ENCODE data around the gene MAML2.

Gene MAML2

DNA sequence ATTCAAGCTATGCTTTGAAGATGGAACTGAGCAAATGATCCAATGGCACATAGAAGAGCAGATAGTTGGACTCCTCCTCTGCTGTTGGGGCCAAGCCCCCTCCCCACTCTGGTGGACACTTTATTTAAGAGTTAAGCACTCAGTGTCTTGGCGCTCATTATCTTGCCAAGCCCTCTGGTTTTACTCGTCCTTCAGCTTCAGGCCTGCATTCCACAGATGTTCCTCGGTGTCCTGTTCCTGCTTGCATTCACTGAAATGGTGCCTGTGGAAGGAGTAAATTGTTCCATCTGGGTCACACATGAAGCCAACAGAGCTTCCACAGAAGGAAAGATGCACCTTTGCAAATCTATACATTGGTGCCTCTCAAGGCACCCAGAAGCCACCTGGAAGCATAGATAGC is 26.1 kb downstream of the MAML2 start:
- no peak for DNase-seq

DNA sequence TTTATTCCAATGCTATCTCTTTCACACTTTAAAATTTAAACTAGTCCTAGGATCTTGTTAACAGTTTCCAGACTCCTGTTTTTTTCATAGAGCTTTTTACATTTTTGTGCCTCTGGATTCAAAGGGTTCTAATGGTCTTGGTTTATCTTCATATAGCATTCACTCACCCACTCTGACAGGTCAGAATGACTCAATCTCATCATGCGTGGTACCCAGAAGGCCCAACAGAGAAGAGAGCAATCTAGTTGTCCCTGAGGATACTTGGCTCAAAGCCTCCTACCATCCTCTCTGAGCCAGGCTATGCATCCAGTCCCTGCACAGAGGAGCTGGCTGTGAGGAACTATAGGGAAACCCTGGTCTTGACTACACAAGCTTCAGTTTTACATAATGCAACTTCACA is 27.5 kb downstream of the MAML2 start:
- no peak for DNase-seq

DNA sequence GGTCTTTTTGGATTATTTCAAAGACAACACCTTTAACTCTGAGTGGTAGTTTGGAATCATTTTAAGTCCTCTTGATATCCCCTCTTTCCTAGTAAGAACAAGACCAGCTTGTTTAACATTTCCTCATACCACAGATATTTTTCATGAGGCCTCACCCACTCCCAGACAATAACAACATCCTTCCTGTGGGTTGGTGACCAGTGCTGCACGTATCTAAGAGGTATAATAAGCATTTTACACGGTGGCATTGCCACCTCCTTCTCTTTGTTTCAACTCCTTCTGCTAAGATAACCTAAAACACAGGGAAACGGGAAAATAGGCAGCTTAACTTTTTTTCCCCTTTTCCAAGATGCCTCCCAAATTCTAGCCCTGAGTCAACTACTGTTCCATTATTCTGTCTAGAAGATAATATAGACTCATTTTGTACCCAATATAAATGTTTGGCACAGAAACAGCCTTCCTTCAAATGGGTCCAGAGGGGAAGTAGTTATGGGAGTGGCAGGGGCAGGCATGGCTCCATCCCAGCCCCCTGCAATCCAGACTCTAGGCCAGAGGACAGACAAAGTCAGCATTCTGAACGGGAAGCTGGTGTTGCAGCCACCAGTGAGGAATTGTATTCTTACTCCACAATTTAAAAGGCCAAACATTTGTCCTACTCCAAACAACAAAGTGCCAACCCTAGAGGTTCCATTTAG is 28.5 kb downstream of the MAML2 start:
- DNase-seq = no peak

DNA sequence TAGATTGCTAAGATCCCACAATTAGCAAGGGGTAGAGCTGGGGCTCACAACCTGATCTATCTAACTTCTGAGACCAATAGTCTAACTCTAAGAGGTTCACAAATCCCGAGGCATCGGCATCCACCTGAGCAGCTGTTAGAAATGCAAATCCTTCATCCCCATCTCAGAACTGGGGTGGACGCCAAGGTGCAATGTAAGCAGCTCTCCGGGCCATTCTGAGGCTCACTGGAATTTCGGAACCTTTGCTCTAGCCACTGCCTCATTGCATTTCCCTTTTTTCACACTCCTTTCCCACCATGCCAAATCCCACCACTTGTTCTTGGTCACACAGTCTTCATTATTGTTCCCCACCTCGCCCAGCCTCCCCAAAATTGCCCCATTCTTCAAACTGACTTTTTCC is 29.8 kb downstream of the MAML2 start:
- no peak for DNase-seq

DNA sequence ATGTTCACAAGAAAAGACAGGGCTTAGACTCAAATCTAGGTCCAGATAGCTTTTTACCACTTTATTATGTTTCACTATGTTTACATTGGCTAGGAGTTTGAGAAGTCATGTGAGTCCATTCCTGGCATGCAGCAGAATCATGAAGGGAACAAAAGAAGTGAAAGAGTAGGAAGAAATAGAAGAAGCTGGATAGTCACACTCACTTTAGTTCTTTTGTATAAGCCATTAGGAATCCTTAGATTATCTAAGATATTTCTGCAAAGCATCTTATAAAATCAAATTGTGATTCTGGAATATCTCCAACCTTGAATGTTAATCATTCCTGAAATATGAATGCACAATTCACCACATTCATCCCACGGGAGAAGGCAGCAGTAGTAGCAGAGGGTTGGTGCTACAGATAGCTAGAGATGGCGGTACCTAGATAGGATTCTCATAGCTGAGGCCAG is 31.9 kb downstream of the MAML2 start:
- no peak for DNase-seq

DNA sequence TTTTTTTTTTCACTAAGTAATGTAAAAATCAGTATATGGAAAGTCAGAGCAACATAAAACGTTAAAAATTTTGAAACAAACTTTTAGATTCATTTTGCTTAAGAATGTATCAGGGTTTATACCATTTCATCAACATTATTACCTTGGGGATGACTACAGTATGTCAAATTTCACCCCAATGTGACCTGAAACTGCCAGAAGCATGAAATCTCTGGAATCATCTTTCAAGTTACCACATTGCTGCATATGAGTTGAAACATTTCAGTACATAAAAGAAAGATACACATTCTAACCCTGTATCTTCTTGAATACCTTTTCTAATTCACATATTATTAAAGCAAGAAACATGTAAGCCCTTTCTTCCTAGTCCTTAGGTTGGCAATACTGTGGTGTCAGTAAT is 32.8 kb downstream of the MAML2 start:
- no peak for DNase-seq

DNA sequence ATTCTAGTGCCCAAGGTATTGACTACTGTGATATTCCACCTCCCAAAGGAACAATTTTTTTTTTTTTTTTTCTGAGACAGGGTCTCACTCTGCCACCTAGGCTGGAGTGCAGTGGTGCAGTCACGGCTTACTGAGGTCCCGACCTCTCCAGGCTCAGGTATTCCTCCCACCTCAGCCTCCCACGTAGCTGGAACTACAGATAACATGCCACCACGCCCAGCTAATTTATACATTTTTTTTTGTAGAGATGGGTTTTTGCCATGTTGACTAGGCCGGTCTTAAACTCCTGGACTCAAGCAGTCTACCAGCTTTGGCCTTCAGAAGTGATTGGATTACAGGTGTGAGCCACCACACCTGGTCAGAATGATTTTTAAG is 33.4 kb downstream of the MAML2 start:
- DNase-seq = no peak

DNA sequence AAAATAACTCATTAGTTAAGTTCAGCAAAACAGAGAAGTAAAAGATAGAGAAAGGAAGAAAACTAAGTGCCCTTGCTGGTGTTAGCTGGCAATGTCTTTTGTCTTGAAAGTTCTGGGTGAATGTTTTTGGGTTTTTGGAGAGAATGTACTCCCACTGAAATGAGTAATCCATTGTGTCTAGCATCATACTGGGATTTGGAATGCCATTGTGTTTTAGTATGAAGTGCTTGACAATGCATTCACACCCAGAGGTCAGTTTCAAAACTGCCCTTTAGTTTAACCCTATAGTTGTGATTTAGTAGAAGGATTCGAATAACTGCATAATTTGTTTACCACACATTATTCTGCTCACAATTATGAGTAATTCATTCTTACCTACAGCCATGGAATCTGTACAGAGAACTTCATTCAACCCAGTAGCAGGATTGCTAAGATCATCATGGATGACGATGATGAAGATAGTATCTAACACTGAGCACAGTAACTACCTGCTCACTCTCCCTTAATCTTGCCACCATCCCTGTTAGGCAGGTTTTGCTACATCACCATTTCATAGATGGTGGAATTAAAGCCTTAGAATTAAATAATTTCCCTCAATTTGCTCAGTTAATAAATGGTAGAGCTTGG is 33.9 kb downstream of the MAML2 start:
- no peak for DNase-seq

DNA sequence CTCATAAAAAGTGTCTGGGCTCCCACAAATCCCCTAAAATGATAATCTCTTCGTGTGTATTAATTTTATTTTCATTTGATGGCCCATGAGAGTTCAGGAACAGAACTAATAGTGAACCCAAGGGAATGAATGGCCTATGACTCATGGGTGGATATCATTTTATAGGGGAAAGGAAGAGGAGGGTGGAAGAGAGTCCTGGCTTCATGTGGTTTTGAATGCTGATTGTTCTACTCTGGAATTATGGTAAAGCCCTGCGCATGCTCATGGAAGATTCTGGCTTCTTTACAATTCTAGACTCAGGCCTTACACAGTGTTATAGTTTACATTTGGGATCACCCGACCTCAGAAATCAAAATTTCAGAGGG is 35.2 kb downstream of the MAML2 start:
- DNase-seq = no peak

DNA sequence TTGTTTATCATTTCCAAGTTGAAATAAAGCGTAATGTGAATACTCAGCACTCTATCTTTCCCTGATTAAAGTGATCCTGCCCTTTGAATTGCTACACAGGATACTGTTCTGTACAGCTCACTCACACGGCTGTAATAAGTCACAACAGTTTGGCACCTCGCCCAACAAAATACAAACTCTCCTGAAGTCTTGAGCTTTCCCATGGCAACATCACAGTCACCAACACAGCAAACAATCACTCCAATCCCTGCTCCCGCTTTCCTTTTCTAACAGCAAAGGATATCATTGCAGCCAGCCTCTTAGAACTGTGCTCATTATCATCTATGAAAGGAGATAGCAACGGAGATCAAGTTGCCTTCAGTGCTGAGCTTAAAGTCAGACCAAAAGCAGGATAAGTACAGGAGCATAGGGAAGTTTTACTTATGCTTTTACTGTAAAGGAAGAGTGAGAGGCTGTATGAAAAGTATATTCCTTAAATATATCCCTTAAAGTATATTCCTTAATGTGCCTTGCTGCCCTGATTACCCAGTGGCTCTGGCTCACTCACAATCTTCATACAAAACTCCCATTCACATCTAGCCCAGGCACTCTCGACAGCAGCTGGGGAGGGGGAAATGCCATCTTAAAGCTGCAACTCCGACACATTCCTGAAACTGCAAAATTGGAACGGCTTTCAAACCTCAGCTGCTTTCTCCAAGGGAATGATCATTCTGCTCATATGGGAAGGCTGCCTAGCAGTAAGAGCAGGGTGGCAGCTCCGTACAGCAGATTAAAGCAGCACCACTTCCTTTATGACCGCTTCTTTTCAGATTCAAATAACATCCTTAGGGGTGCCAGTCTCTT is 35.8 kb downstream of the MAML2 start:
- DNase-seq = no peak

DNA sequence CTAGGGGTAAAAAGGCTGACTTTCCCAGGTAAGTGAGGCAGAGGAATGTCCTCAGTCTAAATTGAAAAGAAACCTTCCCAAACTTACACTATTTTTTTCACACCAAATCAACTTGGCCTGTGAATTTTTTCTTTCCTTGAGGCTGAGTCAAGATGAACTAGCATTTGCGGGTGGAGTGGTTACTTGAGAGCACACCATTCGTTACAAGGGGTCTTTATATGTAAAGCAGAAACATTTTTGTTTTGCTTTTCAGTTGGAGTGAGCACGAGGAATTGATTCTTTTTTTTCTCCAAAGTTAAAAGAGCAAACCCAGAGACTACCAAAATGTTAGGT is 36.4 kb downstream of the MAML2 start:
- DNase-seq = no peak

DNA sequence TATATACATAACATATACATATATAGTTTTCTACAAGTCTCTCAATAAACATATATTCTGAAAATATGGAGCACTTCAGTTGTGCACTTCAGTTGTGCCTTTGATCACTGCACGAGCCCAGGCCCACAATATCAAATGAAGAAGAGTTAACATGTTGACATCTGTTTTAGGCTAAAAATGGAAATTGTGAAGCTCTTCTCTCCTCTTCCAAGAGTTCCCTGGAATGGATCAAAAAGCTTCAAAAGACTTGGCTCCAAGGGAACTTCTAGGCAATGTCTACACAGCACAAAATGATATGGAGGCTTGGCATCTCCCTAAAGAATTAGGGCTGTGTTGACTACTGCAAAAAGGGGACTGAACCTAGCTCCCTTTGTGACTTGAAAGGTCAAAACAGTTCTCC is 36.9 kb downstream of the MAML2 start:
- DNase-seq = no peak

DNA sequence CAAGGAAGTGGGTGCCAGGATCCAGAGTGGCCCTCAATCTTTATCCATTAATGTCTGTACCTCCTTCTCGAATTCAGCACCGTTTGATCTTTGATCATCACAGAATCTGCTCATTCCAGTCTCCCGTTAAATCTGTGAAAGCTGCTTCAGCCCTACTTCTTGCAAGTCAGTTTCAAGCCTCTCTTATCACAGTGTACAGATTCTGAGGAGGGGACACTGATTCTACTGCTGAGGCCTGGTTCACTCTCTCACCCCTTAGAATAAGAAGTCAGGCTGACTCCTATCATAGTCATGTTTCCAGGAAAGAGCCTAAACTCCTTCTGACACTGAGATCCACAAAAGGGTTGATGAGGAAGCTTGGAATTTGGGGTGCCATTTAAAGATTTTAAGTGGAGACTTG is 39.0 kb downstream of the MAML2 start:
- no peak for DNase-seq

DNA sequence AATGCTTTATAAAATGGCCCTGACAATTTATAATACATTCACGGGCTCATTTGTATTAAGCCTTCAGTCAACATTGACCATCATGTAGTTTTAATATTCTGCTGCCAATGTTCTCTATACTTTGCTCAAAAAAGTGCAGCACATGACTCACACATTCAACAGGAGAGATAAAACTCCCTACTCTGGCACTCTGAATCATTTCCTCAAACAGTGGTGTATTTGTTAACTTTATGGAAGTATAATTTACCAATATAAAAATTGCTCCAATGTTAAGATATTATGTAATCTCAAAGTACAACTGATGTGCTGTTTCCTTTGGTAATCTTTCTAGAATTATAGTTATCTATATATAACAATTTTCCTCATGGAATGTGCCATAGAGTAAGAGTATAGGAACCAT is 39.9 kb downstream of the MAML2 start:
- no peak for DNase-seq

DNA sequence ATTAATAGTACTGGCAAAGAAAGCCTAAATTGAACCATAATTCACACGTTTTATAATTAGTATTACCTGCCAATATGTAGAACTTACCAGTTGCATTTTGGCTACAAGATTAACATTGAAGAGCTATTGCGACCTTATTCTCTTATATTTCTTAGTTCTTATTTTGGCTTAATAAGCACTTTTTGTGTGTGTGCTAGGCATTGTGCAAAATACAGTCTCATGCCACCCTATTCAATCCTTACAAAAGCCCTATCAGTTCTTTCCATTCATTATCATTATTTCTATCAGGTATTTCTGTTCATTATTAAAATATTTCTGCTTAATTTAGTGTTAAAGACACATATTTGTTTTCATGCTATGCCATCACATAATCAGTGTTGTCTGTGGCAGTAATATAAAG is 41.2 kb downstream of the MAML2 start:
- no peak for DNase-seq

DNA sequence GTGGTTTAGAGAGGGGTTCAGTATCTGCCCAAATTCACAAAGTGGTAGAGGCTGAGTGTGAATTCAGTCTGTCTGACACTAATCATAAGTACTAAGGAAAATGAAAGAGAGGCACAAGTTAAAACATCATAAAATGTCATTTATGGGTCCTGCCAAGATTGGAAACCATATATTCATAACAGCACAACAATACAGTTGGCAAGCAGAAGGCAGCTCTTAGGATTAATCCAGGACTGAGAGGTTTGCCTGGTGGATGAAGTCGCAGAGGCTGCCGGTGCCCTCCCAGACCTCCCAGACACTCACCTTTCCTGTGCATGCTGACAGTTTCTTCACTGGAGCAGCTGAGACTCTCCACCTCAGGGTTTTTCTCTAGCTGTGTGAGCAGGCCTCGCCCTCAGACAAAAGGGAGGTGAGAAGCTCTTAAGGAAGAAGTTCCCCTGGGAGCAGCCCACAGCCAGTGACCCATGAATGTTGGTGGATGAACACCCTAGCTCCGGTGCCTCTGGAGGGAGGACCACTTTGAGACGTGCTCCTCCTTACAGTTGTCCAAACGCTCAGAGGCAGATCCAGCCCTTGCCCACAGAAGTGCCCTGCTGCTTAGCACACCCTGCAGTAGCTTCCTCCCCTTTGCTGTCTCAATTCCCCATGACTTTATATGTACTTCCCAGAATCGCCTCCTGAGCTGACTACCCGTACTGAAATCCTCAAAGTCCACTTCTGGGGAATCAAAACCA is 43.7 kb downstream of the MAML2 start:
- DNase-seq = no peak

DNA sequence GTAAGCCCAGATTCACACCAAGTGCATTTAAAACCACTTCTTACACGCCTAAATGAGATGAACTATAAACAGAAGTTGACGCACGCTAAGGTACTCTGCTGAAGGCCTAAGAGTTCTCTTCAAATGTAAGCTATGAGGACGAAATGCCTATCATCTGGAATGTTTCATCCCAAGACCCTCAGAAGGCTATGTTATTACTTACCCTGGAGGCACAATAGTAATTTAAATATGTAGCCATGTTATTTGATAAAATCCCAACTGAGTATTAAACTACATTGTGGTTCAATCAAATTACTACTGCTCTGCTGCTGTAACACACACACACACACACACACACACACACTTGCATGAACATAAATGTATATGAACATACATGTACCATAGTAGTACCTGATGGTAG is 47.6 kb downstream of the MAML2 start:
- DNase-seq = no peak

DNA sequence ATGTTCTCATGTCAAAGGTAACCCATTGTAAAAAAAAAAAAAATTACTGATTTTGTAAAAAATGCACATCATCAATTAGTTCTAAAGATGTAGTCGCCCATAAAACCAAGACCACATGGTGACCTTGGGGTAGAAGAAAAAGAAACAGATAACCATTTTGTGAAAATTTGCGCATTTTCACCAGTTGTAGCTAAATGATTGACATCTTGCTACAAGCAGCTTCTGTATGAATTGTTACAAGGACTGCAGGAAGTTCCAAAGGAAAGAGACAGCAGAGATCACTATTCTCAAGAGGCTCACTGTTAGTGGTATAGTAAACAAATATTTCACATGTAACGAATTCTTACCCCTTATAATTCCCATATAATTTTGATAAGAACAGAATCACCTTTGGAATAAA is 48.7 kb downstream of the MAML2 start:
- DNase-seq = no peak

DNA sequence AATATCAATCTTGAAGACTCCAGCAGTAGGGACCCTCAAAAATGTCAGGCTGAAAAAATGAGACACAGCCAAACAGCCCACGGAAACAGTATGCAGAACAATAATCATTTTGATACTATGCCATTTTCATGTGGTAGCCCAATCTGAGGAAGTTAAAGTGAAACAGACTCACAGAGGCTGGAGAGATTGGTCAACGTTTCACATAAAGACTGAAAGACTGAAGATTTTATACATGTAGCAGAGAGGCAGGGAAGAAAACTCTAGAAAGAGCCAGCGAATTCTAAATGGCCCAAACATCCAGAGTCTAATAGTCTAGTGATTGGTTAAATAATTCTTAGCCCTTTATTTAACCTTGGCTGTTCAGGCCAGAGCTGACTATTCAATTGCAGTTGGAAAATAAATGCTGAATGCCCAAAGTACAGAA is 49.4 kb downstream of the MAML2 start:
- no peak for DNase-seq

DNA sequence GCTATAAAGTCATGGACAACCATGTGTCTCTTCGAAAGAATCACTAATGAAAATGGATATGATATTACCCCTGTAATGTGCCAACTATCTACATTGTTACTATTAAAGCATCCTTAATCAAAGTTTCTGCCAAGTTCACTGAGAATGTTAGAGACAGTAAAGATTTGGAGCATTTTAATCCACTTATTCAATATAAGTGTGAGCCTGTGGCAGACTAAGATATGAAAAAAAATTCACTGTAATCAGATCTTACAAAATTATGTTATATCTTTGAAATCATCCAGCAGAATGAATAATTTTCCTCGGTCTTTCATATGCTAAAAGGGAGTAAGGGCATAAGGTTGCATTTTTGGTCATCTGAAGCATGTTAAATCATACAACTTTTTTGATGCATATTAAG is 49.9 kb downstream of the MAML2 start:
- no peak for DNase-seq

DNA sequence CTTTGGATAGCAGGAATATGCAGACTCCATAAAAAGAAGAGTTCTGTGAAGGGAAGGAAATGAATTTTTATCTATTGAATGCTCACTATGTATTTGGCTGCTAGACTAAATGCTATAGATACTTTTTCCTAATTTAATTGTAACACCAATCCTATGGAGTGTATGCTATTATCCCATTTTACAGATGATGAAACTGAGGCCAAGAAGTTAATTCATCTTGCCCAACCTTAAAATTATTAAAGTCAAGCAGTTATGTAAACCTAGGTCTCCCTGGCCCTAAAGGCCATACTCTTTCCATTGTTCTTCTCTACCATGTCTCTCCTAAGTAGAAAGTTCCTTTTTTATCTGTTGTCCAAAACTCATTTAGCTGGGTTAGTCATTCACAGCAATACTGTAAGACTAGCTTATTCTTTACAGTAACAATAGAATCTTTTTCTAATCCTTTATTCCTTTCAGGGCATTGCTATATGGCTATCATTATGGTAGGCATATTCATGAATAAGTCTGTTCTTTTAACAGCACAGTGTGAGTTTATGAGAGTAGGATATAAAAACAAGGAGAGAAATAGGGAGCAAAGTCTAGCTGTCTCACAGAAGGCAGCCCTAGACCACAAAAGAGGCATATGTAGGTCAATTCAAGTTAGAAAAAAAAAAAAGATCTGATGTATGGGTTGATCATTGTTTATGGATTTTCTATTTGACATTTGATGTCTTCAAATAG is 50.5 kb downstream of the MAML2 start:
- DNase-seq = no peak

DNA sequence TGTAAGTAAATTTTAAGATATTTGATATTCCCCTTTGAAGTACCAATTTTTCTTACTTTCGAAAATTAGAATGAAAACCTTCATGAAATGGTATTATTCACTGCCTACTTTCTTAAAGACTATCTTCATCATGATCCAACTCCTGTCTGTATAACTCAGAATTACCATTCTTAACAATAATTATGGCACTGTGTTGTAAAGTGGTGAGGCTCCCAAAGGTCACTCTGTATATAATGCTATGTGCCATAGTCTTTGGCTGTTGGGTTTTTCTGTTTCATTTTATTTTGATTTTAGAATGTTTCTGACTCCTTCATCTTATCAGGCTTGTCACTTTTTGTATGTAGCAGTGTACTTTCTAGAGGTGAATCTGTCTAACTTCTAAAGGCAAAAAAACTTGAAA is 52.4 kb downstream of the MAML2 start:
- no peak for DNase-seq

DNA sequence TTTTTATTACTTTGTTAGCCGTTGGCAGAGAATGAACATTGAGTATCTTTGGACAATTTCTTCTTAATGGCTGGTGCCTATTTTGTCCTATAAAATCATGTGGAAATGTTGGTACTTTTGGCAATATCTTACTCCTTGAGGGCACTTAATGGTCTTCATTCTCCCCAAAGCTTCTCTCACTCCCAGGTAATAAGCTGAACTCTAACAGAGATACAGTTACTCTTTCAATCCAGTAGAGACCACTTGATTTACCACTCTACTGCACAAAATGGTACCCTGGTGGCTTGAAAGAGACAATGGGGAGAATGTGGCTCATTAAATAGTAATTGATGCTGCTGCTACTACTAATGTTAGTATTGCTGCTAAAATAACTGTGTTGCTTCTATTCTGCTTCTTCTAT is 53.0 kb downstream of the MAML2 start:
- no peak for DNase-seq

All from NCI-H2029 treated with DMSO at 0.1 percent for 48 hours (cell line).